Left cardiac atrium (tissue), 4 donors: Measurements from ENCODE around the gene NCOA1. TPM values are rescaled to one million over a fixed set of nuclear protein-coding genes. Genes with fewer than 3 reads are reported as not detected.
"Not testable (repeated sequence)": the region's sequence is repeated elsewhere in the genome, so short reads cannot be mapped to it uniquely, and the experiment has no call there.

Experiments used
- ATAC-seq, 2 donors: fragments of 200-7000 bp; cut with Tn5 transposase; one replicate each; pipeline ENCODE4 v1.9.1; 2020; ENCODE audit warnings: mild to moderate bottlenecking in 2 of 2, moderate library complexity in 2 of 2
- DNase-seq: peaks from one replicate; pipeline ENCODE4 v3.0.0-alpha.2; 2020
- intact Hi-C, 2 donors: fragments of 100-400 bp; cut with DNase I; formaldehyde crosslinking; loops; one replicate each; pipeline versions ENCODE4 v1.14.1 to v1.15.1; 2022 to 2023
- total RNA-seq, 2 donors: library from RNA; stranded (reverse); fragmentation: NEBNext Ultra II Directional; extraction: Animal tissue kit (Norgen Biotek cat#: 25700); gene quantifications; one replicate each; pipeline ENCODE4 v1.2.1, GENCODE V29; 2021
- donor health status: DM: no; HTN: yes; CAD: no.
- donor health status: DM: no; HTN: yes; CAD: no; lungs with severe emphysema.
- donor health status: DM: yes; HTN: yes; CAD: no.
- donor health status: Dilated cardiomyopathy.

The NCOA1 gene
- total RNA-seq, 2 donors from 2014 or later: 34.3 to 35.2 TPM

DNA sequence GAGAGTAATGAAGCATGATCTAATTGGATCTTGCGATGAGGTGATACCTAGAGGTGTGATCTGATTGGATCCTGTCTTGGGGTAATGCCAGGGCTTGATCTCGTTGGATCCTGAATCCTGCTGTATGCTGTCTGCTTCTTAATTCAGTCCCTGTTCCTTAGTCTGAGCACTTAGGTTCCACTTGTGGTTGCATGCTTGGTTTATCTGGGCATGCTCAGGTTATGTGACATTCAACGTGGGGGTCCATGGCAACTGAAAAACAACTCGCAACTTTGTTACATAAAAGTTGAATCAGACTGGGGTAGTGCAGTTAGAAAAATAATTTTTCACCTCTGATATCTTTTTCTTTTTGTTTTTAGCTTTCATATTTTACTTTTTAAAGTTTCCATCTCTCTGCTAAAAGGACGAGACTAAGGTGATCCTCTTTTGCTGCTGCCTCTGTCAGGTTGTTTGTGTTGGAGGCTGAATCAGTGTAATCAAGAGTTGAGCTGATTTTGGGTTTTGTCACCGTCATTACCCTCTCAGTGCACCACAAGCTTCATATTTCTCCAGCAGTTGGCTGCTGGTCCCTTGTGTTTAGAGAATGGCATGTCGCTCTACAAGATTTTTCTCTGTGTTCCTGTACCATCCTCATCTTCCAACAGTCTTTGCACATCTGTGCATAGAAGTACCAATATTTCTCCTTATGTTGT, 67.9 kb downstream of the NCOA1 start:
- intact Hi-C loops: no loop called here
- no peak for ATAC-seq
- DNase-seq: no peak

DNA sequence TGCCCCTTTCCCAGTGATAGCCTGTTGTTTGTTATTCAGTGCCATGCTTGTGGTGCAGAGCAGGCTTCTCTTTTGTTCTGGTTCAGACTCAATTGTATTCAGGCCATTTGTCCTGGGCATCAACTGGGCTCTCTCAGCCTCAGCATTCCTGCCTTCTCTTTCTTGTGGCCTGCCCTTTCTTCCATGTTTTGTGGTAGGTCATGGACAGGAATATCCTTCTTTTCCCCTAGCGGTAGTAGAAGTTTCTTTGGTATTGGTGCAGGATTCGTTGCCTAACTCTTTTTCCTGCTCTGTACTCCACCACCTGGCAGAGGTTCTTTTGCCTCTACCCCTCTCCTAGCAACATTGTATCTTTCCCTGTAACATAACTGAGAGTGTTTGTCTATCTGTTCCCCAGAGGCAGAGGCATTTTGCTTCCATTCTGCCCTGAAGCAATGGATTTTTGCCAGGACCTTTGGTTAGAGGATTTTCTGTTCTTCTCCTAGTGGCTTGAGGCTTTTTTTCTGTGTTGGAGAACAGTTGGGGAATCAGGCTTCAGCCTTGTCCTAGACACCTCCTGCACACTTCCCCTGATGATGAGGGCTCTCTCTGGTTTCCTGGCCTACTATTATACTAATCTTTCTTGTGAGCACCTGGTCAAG, 68.5 kb downstream of the NCOA1 start:
- intact Hi-C loops: no loop called here
- DNase-seq: no peak

DNA sequence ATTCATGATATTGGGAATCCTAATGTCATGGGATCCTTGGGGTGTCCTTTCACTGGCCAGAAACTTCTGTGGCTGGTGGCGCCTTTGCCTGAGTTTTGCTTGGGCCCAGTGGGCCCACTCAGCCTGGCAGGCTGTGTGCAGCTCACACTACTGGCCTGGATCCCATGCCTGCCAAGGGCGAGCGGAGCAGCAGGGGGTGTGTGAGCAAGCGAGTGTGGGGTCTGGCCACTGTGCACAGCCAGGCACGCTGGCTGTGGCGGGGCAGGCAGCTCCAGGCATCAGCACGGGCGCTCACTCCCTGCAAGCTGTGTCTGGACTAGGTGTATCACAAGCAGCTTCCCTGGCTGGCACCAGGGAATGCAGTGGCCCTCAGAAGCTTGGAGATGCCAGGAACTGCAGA, 74.5 kb downstream of the NCOA1 start:
- ATAC-seq (no peak), DNase-seq (no peak)
- intact Hi-C loops: no loop called here

More for the DNA sequence above, 68.5 kb downstream of the NCOA1 start:
- ATAC-seq: peak; percentile 45 to 47

DNA sequence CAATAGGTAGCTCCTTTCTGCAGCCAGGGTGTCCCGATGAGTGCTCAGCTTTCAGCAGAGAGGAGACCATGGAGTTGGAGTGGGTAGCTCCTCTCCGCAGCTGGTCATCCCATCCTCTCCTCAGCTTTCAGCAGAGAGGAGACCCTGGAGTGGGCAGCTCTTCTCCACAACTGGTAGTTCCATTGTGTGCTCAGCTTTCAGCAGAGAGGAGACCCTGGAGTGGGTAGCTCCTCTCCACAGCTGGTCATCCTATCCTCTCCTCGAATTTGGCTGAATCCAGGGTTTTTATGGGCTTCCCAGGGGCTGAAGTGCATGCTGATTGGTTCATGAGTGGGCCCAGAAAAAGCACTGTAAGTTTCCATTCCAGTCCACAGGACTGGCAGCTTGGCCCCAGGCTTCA, 75.2 kb downstream of the NCOA1 start:
- intact Hi-C loops: no loop called here
- no peak for DNase-seq
- no peak for ATAC-seq

DNA sequence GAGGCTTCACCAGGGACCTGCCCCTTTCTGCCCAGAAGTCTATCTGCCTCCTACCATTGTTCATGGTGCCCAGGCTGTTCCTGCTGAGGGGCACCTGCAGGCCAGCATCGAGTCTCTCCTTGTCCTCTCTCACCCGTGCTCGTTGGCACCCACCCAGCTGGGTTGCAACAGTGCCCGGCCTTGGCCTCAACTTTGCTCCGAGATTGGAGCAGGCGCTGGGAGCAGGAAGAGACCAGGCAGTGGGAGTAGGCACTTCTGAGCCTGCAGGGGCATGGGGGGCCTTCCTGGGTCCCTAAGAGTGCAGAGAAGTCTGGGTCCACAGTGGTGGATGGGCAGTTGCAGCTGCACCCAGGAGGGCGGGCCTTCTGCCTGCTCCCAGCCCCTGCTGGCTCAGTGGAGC, 75.6 kb downstream of the NCOA1 start:
- DNase-seq: no peak
- intact Hi-C loops: no loop called here
- ATAC-seq: no peak

DNA sequence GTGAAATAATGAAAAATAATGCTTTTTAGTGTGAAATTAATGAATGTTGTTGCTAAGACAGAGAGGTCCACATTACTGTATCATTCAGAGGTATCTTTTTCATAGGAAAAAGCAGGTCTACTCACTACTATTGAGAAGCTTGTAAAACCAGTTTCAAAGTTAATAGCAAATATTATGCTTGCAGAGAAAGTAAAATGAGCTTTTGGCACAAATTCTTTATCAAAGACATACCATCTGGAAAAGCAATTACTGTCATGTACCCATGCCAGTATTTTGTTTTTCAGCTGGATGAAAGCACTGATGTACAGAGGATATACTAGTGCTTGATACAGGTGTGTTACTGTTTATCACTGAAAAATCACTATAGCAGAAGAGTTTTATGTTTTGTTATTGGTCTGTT, 77.5 kb downstream of the NCOA1 start:
- ATAC-seq (no peak), DNase-seq (no peak)

DNA sequence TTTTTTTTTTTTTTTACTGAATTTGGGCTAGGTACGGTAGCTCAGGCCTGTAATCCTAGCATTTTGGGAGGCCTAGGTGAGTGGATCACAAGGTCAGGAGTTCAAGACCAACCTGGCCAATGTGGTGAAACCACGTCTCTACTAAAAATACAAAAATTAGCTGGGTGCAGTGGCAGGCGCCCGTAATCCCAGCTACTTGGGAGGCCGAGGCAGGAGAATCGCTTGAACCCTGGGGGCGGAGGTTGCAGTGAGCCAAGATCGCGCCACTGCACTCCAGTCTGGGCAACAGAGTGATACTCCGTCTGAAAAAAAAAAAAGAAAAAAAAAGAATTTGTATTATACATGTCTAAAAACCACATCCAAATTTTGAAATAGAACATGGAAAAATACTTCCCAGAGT, 78.5 kb downstream of the NCOA1 start:
- intact Hi-C loops, ATAC-seq, DNase-seq: not testable (repeated sequence)

More for the DNA sequence above, 77.5 kb downstream of the NCOA1 start:
- intact Hi-C loops: no loop called here

DNA sequence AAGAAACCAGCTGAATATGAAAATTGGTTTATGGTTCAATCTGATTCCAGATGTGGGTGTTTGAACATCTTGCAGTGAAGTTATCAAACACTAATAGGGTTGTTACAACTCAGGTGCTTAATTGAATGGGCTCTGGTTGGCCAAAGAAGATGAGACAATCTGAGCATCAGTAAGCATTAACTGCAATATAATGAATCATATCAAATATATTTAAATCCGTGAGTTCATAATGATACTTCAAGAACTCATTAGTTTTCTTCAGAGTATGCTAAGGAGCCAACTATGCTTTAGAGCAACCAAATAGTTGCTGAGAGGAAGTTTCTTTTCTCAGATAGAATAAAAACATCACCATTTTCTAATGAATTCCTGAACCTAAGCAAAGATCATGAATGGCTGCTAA, 79.2 kb downstream of the NCOA1 start:
- intact Hi-C loops: no loop called here

DNA sequence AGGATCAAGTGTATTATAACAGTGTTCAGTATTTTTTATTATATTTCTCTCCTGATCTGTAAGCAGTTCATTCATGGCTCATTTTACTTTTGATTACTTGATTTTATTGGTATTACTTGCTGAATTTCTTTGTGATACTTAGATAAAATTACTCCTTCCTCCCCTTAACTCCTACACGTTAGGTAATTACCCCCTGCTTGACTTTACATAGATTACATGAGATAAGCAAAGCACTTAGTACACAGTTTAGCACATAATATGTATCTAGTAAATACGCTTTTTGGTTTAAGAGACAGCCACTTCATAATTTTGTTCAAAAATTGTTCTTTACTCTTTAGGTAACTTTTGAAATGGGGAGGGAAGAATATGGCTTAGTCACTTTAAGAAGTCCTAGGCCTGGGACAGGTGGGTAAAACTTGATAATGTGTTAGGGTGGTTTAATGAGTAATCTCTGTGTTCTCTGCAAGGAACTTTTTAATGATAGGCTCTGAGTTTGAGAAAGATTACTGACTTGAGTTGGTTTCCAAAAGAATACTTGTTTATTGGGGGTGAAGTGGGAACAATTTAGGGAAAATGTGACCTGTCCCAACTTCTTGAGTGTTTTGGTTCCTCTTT, 80.9 kb downstream of the NCOA1 start:
- no peak for ATAC-seq
- intact Hi-C loops: no loop called here
- no peak for DNase-seq

More for the DNA sequence above, 79.2 kb downstream of the NCOA1 start:
- ATAC-seq (no peak), DNase-seq (no peak)

DNA sequence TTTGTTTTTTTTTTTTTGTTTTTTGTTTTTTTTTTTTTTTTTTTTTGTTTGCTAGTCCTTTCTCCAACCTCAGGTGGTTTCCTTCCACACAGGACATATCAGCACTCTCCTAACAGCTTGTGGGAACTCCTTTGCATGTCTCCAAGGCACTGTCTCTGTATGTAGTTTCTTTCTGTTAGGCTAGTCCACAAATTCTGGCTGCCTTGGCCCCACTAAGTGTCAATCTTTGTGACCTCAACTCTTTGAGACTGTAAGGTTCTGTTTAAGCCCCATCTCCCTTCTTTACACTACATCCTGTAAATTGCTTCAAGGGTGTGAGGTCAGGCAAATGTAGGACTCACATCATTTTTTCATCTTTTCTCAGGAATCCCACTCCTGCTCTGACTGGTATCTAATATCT, 85.1 kb downstream of the NCOA1 start:
- intact Hi-C loops: no loop called here
- ATAC-seq: no peak
- no peak for DNase-seq

DNA sequence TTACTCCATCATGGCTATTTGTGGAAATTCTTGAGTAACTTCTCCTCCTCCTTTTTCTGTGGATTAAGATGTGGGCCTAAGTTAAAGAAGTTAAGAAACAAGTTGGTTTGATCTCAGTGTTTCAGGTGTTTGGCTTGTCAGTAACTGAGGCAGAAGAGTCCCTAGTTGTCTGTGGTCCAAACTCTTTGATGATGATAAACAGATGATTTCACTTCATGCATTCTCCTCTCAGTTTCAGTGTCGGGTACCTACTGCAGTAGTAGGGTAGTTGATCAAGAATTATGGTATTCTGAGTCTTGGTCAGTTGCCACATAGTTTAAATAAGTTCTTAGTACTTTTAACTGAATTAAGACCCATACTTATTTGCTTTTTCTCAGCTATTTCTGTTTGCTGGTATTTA, 85.6 kb downstream of the NCOA1 start:
- no peak for ATAC-seq
- DNase-seq: no peak
- intact Hi-C loops: no loop called here

DNA sequence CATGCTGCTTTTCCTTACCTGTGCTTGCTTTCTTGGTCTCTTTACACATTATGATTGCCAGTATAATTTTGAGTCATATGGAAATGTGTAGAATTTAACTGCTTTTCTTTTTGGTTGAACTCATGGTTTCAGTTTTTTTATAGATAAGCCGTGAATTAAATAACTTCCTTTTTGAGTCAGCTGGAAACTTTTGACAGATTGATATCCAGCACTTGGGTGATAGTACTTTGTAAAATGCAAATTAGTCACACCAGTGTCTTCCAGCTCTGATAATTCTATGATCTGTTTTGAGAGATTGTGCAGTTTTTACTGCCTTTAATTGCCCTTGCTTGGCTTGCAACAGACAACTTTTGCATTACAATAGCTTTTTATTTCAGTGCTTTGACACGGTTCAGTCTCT, 86.4 kb downstream of the NCOA1 start:
- ATAC-seq: no peak
- no peak for DNase-seq
- intact Hi-C loops: no loop called here

DNA sequence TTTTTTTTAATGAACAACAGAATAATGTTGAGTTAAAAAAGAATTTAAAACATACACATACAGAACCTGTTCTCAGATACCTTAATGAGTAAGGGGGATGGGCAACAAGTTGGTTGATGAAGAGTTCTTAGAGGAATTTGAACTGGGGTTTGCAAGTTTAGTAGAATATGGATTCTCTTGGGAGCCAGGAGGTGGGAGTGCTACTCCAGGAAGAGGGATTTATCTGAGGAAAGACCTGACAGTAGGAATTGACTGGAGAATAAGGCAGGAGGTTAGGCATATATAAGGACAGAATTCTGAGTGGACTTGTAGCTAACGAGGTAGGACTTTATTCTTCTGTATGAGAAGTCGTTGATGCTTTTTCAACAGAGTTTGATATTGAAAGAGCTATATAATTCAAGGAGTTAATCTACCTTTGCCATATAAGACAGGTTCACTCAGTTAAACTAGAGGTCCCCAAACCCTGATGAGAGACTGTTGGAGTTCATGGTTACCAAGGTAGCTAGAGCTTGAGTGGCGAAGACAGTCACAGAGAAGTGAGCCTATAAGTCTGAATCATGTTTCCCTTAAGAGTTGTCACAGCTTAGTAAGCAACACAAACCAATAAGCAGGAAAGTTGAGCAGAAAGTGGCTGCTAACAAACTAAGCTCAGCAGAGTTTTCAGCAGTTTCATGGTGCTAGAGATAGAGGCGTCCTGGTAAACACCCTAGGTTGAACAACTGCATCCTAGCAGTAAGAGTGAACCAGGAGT, 88.2 kb downstream of the NCOA1 start:
- no peak for ATAC-seq
- DNase-seq: no peak
- intact Hi-C loops: no loop called here

DNA sequence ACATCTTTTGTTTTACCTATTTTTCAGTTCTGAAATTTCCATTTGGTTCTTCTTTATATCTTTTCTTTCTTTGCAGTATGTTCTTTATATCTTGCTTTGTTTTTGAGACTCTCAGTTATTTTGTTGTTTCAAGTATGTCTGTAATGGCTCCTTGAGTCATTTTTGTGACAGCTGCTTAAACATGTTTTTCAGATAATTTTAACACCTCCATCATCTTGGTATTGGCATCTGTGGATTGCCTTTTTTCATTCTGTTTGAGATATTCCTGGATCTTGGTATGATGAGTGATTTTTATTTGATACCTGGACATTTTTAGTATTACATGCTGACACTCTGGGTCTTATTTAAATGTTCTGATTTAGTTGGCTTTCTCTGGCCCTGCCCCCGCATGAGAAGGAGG, 89.5 kb downstream of the NCOA1 start:
- intact Hi-C loops: no loop called here
- no peak for ATAC-seq
- no peak for DNase-seq

DNA sequence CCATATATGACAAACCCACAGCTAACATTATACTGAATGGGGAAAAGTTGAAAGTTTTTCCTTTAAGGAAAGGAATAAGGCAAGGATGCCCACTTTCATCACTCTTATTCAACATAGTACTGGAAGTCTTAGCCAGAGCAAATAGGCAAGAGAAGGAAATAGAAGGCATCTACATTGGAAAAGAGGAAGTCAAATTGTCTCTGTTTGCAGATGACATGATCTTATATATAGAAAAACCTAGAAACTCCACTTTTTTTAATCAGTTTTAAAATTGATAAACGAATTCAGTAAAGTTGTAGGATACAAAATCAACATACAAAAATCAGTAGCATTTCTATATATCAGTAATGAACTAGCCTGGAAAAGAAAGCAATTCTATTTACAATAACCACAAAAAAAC, 90.9 kb downstream of the NCOA1 start:
- DNase-seq, ATAC-seq, intact Hi-C loops: not testable (repeated sequence)

DNA sequence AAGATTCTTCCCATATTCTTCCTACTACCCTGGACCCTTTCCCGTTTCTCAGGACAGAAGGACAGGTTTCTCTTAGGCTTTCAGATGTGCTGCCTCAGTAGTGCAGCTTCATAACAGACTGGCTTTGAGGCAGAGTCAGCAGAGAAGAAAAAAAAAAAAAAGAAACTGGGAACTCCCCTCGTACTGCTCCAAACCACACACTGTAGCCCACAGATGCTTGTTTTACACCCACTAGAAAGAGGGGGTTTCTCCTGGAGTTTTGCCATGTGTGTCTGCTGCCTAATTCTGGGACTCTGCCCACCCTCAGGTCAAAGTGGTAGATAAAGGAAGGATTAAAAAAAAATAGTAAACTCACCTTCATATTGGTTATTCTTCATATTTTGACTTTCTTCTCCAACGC, 95.9 kb downstream of the NCOA1 start:
- no peak for ATAC-seq
- intact Hi-C loops: no loop called here

DNA sequence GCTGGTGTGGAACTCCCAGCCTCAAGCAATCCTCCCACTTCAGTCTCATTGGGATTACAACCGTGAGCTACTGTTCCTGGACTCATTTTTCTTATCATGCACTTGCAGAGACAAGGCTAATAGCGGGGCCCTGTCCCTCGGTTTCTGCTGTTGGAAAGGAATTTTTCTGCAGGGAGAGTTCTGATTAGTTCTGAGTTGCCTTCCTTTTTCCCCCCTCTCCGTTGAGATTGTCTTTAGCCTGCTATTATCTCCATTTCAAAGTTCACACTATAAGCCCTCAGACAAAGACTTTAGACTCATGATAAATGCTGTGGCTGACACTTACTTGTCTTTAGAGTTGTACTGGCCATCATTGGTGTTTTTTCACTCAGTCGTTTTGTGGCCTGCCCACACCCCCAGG, 97.2 kb downstream of the NCOA1 start:
- ATAC-seq (no peak), DNase-seq (no peak)
- intact Hi-C loops: no loop called here

More for the DNA sequence above, 95.9 kb downstream of the NCOA1 start:
- no peak for DNase-seq

DNA sequence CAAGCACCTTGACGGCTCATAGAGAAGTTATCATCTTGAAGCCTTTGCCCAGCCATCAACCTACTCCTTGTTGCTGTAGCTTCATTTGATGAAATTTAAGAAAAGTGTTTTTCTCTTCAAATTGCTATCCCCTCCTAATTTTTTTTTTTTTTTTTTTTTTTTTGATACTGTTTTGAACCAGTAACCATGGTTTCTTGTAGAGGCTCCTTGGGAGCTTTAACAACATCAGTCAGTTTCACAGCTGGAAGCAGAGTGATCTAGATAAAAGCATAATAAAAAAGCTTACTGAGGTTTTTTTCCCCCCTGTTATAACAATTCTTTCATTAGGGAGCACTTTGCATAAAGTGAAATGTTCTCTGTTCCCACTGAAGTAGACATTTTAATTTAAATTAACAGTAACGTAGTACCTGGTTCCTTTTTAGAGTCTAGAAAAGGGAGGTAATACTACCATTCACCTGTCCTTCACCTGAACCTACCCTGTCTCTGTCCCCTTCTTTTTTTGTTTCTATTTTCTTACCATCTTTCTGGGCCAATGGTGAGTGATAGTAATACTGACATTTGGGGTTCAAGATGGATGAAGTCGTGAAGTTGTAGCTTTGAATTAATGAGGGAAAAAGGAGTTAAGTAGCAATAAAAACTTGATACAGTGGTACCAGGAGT, 101.5 kb downstream of the NCOA1 start:
- DNase-seq: no peak
- no peak for ATAC-seq
- intact Hi-C loops: no loop called here

DNA sequence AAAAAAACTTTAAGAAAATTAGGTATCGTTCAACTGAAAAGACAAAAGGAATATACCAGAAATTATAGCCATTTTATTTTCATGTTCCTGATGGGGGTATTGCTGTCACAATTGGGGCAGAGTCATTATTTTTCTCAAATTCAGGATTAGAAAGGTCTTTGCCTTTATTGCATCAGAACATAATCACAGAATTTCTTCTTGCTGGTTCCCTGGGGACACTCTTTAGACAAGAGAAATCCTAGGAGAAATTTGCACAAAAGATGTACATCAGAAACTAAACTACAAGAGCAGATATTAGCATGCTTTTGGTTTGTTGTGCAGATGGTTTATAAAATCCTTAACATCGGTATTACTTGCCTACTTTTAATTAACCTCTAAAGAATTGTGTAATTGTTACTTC, 103.2 kb downstream of the NCOA1 start:
- DNase-seq: no peak
- intact Hi-C loops: no loop called here
- ATAC-seq: no peak
